ENCODE results near the gene RNU6-9.
"Not testable (repeated sequence)": the region's sequence is repeated elsewhere in the genome, so short reads cannot be mapped to it uniquely, and the experiment has no call there.

RNU6-9 gene

GRCh38 chr19:850221-850978 lies 42.9 kb upstream of the RNU6-9 start:
- no peak for DNase-seq (ENCODE audit: low read depth)
- H3K4me3 ChIP-seq (ENCODE audit: low read depth, low read length): no peak overlapping the region
- TF ChIP-seq, protein P1, sequence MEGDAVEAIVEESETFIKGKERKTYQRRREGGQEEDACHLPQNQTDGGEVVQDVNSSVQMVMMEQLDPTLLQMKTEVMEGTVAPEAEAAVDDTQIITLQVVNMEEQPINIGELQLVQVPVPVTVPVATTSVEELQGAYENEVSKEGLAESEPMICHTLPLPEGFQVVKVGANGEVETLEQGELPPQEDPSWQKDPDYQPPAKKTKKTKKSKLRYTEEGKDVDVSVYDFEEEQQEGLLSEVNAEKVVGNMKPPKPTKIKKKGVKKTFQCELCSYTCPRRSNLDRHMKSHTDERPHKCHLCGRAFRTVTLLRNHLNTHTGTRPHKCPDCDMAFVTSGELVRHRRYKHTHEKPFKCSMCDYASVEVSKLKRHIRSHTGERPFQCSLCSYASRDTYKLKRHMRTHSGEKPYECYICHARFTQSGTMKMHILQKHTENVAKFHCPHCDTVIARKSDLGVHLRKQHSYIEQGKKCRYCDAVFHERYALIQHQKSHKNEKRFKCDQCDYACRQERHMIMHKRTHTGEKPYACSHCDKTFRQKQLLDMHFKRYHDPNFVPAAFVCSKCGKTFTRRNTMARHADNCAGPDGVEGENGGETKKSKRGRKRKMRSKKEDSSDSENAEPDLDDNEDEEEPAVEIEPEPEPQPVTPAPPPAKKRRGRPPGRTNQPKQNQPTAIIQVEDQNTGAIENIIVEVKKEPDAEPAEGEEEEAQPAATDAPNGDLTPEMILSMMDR (IDR thresholded peaks at IDR 0.05; ENCODE audit: insufficient read depth, low read depth, low read length, missing control alignments): no peak

- no peak overlapping the region for H3K4me3 ChIP-seq (ENCODE audit: low read depth, low read length)
- TF ChIP-seq, protein P1 (IDR thresholded peaks at IDR 0.05; ENCODE audit: insufficient read depth, low read depth, low read length, missing control alignments): no peak
- DNase-seq (ENCODE audit: low read depth): no peak
Measured at GRCh38 chr19:850979-851335, 42.3 kb upstream of the RNU6-9 start.

DNA sequence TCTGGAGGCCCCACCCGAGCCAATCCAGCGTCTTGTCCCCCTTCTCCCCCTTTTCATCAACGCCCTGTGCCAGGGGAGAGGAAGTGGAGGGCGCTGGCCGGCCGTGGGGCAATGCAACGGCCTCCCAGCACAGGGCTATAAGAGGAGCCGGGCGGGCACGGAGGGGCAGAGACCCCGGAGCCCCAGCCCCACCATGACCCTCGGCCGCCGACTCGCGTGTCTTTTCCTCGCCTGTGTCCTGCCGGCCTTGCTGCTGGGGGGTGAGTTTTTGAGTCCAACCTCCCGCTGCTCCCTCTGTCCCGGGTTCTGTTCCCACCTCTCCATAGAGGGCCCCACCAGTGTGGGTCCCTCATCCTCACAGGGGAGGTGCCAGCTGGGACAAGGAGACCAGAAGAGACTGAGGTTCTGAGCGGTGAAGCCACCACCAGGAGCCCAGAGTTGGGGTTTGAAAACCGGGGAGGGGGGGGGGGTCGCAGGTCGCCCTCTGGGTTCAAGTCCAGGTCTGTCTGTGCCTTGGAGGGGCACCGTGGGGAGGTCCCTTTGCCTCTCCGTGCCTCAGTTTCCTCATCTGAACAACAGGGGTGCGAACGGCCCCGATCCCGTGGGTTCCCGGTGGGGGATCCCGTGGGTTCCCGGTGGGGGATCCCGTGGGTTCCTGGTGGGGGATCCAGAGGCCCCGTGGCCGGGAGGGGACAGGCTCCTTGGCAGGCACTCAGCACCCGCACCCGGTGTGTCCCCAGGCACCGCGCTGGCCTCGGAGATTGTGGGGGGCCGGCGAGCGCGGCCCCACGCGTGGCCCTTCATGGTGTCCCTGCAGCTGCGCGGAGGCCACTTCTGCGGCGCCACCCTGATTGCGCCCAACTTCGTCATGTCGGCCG lies 40.9 kb upstream of the RNU6-9 start, which contains the start of gene ELANE:
Gene ELANE, plus strand, starts transcription at position 168 of the 878 bp plus-strand sequence. Its CDS starts 26 bp downstream, at position 194.
- DNase-seq (ENCODE audit: low read depth): no peak
- TF ChIP-seq, protein P1 (IDR thresholded peaks at IDR 0.05; ENCODE audit: insufficient read depth, low read depth, low read length, missing control alignments): no peak
- no peak within 1 kb of the TSS for H3K4me3 ChIP-seq (ENCODE audit: low read depth, low read length)

DNA sequence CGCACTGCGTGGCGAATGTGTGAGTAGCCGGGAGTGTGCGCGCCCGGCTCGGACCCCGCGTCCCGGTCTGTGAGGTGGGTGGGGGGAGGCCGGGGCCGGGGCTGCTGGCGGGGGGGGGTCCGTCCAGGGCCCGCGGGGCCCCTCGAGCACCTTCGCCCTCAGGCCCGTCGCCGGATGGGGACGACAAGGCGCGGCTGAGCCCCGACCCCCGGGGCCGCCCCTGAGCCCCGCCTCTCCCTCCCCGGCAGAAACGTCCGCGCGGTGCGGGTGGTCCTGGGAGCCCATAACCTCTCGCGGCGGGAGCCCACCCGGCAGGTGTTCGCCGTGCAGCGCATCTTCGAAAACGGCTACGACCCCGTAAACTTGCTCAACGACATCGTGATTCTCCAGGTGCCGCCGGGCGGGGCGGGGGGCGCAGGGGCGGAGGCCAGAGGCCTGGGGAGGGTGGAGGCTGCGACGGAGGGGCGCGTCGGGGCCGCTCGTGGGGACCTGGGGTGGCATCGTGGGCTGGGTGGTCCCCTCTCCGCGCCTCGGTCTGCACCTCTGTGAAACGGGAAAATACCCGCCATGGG lies 40.2 kb upstream of the RNU6-9 start:
- TF ChIP-seq, protein P1 (IDR thresholded peaks at IDR 0.05; ENCODE audit: insufficient read depth, low read depth, low read length, missing control alignments): no peak
- DNase-seq (ENCODE audit: low read depth): no peak
- no peak overlapping the region for H3K4me3 ChIP-seq (ENCODE audit: low read depth, low read length)

GRCh38 chr19:853614-854220 lies 39.6 kb upstream of the RNU6-9 start:
- DNase-seq (ENCODE audit: low read depth); H3K4me3 ChIP-seq (ENCODE audit: low read depth, low read length): not testable (repeated sequence)

DNA sequence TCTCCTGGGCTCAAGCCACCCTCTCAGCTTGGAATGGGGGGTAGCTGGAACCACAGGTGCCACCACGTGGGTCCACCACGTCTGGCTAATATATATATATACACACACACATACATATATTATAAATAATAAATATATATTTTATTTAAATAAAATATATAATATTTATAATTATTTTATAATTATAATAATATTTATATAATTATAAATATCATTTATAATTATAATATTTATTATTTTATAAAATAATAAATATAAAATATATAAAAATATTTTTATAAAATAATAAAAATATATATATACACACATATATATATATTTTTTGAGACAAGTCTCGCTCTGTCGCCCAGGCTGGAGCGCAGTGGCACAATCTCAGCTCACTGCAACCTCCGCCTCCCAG lies 38.7 kb upstream of the RNU6-9 start:
- no peak overlapping the region for H3K4me3 ChIP-seq (ENCODE audit: low read depth, low read length)
- TF ChIP-seq, protein P1 (IDR thresholded peaks at IDR 0.05; ENCODE audit: insufficient read depth, low read depth, low read length, missing control alignments): no peak
- no peak for DNase-seq (ENCODE audit: low read depth)

DNA sequence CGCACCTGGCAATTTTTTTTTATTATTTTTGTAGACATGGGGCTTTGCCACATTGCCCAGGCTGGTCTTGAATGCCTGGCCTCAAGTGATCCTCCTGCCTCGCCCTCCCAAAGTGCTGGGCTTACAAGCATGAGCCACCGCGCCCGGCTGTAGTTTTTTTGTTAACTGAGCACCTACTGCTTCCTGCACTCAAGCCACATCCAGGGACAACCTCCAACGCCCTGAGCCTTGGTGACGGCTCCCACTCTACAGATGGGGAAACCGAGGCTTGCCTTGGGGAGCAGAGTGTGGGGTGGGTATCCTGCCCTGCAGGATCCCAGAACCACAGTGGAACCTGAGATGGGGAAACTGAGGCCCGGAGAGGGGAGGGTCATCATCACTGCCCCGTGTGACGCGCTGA lies 38.1 kb upstream of the RNU6-9 start:
- DNase-seq (ENCODE audit: low read depth): no peak
- TF ChIP-seq, protein P1 (IDR thresholded peaks at IDR 0.05; ENCODE audit: insufficient read depth, low read depth, low read length, missing control alignments): no peak
- no peak overlapping the region for H3K4me3 ChIP-seq (ENCODE audit: low read depth, low read length)

Measured in GM12865 (cell line).